HT-29 (cell line): ENCODE results near the gene GPSM1. TPM values are rescaled to one million over a fixed set of nuclear protein-coding genes. Genes with fewer than 3 reads are reported as not detected.

Experiments used
- DNase-seq: peaks from one replicate; pipeline ENCODE4 v3.0.0-alpha.2; 2015; ENCODE audit warnings: low spot score
- total RNA-seq: library from RNA; depleted of rRNA; stranded (reverse); fragments of >200 nt; shearing (Covaris generic); gene quantifications from 2 replicates; pipeline ENCODE4 v1.2.3, GENCODE V29; 2014

The GPSM1 gene
- total RNA-seq, 1 experiment from 2014 or later, result 1.4 TPM

GRCh38 chr9:136359774-136360718 lies 32.7 kb downstream of the GPSM1 start:
- DNase-seq, result no peak

DNA sequence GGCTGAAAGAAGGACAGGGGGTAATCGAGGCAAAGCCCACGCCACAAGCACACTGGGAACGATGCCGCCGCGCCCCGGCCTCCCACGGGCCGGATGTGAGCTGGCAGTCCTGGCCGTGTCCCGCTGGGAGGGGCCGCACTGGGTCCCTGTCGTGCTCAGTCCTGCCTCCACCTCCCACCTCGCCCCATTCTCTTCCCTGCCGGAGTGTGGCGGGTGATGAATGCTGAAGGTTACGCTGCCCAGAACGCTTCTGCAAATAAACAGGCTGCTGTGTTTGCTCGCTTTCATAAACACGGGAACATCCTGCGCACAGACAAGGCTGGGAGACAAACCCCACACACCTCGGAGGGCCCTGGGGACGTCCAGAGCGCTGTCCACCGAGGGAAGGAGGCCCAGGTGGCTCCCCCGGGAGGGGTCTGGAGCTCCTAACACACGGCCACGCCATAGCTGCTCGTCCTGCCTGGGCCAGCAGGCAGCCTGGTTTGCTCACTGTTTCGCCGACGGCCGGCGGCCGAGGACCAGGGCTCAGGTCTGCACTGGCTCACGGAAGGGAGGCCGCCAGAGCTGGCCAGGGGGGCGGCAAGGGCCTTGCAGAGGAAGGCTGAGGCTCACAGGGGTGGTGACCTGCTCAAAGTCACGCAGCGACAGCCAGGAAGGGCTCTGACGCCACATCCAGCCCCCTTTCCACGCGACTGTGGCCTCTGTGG lies 33.9 kb downstream of the GPSM1 start:
- no peak for DNase-seq

DNA sequence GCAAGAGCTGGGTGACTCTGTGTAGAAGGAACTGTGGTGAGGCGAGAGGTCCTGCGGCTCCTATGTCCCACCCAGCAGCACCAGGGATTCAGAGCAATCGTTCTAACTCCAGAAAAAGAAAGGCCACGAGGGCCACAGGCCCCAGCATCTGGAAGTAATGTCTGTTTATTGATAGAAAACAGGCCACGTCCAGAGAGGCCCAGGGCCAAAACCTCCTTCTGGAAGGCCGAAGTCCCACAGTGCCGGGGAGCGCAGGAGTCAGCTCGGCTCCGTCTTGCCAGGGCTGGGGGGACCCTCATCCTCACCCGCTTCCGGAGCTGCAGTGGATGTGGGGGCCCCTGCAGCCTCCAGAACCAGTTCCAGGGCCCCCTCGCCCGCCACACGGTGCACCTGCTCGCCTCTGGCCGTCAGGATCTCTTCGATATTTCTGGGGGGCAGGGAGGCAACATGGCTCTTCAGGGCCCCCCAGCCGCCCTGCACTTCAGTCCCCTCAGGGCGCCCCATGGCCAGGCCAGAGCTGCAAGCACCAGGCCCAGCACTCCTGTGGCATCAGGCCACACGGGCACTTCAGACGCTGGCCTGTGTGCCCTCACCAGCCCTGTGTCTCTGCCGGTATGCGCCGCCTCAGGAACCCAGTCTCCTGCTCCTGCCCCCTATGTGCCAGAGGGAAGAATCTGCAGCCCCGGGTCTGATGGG lies 34.6 kb downstream of the GPSM1 start:
- no peak for DNase-seq

GRCh38 chr9:136362450-136362784 lies 35.1 kb downstream of the GPSM1 start:
- no peak for DNase-seq

DNA sequence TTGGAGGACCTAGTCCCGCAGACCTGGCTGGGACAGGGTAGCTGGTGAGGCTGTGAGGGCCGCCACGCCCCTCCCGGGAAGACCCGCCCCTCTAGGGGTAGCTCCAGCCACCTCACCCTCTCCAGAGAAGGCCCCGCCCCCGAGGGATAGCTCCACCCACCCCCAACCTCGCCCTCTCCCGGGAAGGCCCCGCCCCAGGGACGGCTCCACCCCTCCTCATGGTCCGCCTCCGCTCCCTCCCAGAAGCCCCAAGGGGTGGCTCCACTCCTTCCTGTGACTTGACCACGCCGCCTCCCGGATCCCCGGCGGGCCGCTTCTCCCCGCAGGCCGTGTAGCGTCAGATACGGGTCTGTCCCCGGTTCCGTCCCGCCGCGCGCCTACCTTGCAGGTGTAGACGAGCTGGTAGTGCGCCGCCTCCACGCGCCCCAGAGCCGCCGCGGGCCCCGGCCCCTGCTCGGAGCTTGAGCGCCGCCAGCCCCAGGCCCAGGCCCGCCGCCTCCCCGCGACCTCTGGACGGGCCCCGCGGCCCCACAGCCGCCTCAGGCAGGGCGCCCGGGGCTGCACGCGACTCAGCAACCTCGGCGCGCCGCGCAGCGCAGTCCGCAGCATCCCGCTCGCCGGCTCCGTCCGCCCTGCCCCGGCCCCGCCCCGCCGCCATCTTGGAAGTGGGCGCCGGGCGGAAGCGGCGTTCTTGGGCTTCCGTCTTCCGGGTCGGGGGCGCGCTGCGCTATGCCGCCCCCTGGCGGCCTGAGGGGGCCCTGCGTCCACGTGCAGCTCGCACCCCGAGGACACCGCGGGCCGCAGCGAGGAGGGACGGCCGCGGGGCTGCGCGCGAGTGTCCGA lies 36.0 kb downstream of the GPSM1 start, which contains the start of gene DNLZ:
Gene DNLZ, minus strand, starts transcription at position 639 of the 843 bp plus-strand sequence. Its CDS starts 30 bp downstream, at position 609.
- peak; percentile 93 for DNase-seq

DNA sequence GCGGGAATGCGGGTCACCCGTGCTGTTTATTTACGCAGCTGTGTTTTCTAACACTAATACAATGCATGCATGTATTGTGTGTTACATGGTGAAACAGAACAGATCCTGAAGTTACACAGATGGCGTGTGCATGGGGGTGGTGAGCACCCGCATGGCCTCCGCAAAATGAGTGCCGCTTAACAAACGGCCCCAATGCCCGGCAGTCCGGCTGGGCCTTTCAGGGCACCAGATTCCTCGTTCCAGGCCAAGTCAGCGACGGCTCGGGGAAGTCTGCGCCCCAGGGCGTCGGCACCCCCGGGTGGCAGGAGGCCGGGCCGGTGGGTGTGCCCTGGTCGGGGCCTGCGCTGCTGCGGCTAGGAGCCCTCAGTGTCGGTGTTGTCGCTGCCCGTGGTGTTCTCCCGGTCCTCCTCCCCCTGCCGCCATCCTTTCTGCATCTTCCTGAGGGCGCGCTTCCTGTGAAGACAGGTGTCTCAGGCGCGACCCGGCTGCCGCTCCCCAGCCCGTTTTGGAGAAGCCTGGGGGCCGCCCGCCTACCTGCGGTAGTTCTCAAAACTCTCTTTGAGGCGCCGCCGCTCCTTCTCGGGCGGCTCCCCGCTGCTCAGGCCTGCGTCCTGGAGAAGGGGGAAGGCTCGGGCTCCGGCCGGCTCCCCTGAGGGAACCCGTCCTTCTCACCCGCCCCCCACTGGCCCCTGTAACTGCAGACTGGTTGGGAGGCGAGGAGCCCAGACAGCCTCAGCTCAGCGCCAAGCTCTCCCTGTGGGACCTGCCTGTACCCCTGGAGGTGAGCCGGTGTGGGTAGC lies 36.8 kb downstream of the GPSM1 start:
- no peak for DNase-seq

GRCh38 chr9:136364942-136365774 lies 37.8 kb downstream of the GPSM1 start:
- peak; percentile 30 for DNase-seq

DNA sequence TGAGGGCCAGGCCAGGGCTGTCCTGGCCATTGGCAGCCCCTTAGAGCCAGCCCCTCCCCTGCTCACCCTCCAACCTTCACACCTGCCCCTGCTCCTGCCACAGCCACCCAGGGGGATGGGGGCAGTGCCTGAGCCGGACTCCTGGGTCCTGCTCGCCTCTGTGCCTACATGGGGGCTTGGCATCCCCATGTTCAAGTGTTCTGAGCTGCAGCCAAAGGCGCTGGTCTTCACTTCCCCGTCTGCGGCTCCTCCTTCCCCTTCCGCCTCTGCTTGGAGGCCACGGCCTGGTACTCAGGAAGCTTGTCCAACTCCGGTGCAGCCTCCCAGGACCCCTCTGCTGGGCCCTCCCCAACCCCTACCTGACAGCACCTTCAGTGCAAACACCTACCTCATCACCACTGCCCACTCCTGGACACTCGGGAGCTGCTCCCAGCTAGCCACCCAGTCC lies 38.5 kb downstream of the GPSM1 start:
- DNase-seq, result no peak

DNA sequence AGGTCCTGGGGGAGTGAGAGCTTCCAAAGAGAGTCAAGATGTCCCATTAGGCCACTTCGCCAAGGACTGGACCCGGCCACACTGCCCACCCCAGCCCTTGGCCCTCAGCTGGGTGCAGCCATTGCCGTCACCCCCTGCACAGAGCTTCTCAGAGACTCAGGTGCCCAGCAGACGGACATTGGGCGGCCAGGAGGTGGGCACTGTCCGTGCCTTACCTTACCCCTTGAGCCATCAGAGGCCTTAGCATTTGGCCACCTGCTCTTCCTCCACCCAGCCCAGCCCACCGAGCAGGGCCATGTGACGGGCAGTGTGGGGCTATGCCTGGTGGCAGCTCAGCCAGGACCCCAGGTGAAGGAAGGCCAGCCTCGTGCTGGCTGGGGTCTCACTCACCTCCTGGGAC lies 39.5 kb downstream of the GPSM1 start:
- no peak for DNase-seq

- DNase-seq, result no peak
Observed at GRCh38 chr9:136367296-136368145, 40.2 kb downstream of the GPSM1 start.

- DNase-seq, result no peak
Observed at GRCh38 chr9:136368190-136368589, 40.9 kb downstream of the GPSM1 start.

DNA sequence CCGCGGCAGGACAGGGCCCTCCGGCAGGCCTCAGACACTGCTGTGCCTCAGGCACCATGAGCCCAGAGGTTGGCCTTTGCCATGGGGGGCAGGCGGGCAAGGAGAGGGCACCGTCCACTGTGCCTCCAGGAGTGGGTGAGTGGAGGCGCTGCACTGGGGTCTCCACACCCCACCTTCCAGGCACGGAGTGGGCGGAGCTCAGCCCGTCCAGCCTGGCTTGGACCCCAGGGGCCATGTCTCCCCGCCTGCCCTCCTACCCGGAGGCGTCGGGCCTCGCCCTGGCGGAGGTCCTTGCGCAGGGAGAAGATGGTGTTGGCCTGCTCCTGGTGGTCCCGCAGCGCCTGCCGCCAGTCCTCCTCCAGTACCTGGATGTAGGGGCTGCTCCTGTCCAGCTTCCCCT lies 42.7 kb downstream of the GPSM1 start:
- no peak for DNase-seq

DNA sequence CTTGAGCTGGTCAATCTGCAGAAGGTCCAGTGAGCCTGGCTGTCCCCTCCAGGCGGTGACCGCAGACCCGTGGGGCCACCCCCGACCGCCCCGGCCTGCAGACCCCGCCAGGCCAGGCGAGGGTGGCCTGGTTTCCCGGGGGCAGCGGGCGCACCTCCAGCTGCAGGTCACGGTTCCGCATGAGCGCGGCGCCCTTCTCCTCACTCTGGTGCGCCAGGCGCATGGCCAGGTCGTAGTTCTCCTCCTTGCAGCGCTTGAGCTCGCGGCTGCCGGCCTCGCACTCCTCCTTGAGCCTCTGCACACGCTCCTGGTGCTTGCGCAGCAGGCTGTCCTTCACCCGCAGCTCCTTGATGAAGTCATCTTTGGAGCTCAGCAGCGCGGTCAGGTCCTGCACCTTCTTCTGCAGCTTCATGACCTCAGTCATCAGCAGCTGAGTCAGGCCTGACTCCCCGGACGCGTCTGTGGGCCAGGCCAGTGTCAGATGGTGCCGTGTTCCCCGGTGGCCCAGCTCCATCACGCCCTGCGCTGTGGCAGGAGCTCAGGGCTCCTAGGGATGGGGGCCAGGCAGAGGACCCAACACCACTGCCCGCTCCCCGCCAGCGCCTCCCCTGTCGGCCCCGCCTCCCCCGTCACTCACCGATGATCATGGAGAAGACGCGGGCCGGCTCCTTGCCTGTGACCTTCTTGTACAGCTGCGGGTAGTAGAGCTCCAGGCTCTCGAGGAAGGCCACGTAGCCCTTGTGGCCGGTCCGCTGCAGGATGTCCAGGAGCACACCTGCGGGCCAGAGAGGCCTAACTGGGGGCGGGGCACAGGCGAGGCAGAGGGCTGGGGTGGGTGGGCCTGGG lies 43.6 kb downstream of the GPSM1 start:
- DNase-seq, result no peak

- DNase-seq, result no peak
Observed at GRCh38 chr9:136371533-136371880, 44.2 kb downstream of the GPSM1 start.

- no peak for DNase-seq
Observed at GRCh38 chr9:136372006-136372405, 44.7 kb downstream of the GPSM1 start.

GRCh38 chr9:136372561-136373299 lies 45.4 kb downstream of the GPSM1 start:
- peak; percentile 91 for DNase-seq
